HepG2 (cell line): ENCODE data around the gene PLIN1. TPM values are rescaled to one million over a fixed set of nuclear protein-coding genes. Genes with fewer than 3 reads are reported as not detected.

ENCODE experiments used
- ATAC-seq: fragments of 200-7000 bp; cut with Tn5 transposase; 3 replicates; pipeline ENCODE4 v1.9.1; 2020; ENCODE audit warnings: mild to moderate bottlenecking, moderate library complexity
- BruUV-seq: library from RNA; stranded (reverse); fragments of 400-500 nt; replicated peaks from 2 replicates; lab custom pipeline; 2021; lab: Mats Ljungman, UMichigan
- CTCF ChIA-PET: fragments of 300-600 bp; formaldehyde crosslinking; extraction: SDS; loops from one replicate; lab custom pipeline; 2021; ENCODE audit warnings: low total read pairs, inconsistent platforms, low intra/inter-chr PET ratio; lab: Yijun Ruan, JAX
- POLR2A ChIA-PET: fragments of 350-600 bp; sonication (Branson Sonifier 250); formaldehyde crosslinking; loops from one replicate; lab custom pipeline; 2020; ENCODE audit warnings: antibody characterized with exemption, inconsistent platforms; lab: Yijun Ruan, JAX
- DNase-seq: peaks from one replicate; pipeline ENCODE4 v3.0.0-alpha.2; 2015; ENCODE audit warnings: low spot score
- FAIRE-seq: peaks from 3 replicates; lab custom pipeline; 2011; peaks lifted over from hg19 to GRCh38; lab: Jason Lieb, UNC
- H2AFZ ChIP-seq: one replicate; pipeline ENCODE4 v1.6.1; 2011; ENCODE audit warnings: low read length, inconsistent platforms
- H3K27ac ChIP-seq: fragments of 300-600 bp; 3 replicates; pipeline ENCODE4 v1.8.0; 2011; ENCODE audit warnings: mixed run types, mild to moderate bottlenecking, mixed read lengths, low read length, inconsistent platforms; ENCODE audit not compliant: insufficient read depth; ENCODE audit errors: extremely low read length
- H3K27me3 ChIP-seq, 2 experiments: fragments of 200-600 bp in 1 of 2; 2 replicates in 1 of 2; 3 replicates in 1 of 2; pipeline versions ENCODE4 v1.6.0 to v1.8.0; 2011; ENCODE audit warnings: low read length in 2 of 2, mild to moderate bottlenecking in 2 of 2, moderate library complexity in 2 of 2, inconsistent platforms in 1 of 2; ENCODE audit not compliant: insufficient read depth in 2 of 2, control insufficient read depth in 1 of 2
- H3K36me3 ChIP-seq, 2 experiments: fragments of 200-600 bp in 1 of 2; replicated peaks in 1 of 2; 2 replicates in 1 of 2; 3 replicates in 1 of 2; pipeline versions ENCODE4 v1.5.1 to v1.8.0; 2011; ENCODE audit warnings: low read length in 2 of 2, inconsistent platforms in 1 of 2; ENCODE audit not compliant: insufficient read depth in 2 of 2, control insufficient read depth in 1 of 2
- H3K4me1 ChIP-seq: 2 replicates; pipeline ENCODE4 v1.5.1; 2012; ENCODE audit warnings: low read length, inconsistent platforms; ENCODE audit not compliant: insufficient read depth
- H3K4me2 ChIP-seq: 2 replicates; pipeline ENCODE4 v1.6.0; 2011; ENCODE audit warnings: low read depth, low read length, inconsistent platforms
- H3K4me3 ChIP-seq, 3 experiments: fragments of 200-600 bp in 1 of 3; sonication (generic), shearing (Covaris generic) in 1 of 3; replicated peaks in 1 of 3; 2 replicates each; pipeline ENCODE4 v1.5.1; 2011 to 2016; ENCODE audit warnings: low read length in 3 of 3, inconsistent platforms in 2 of 3, low read depth in 2 of 3, mild to moderate bottlenecking in 2 of 3, control low read depth in 1 of 3, mixed read lengths in 1 of 3; ENCODE audit not compliant: insufficient read depth in 1 of 3
- H3K79me2 ChIP-seq: one replicate; pipeline ENCODE4 v1.6.1; 2011; ENCODE audit warnings: low read length, inconsistent platforms; ENCODE audit not compliant: insufficient read depth
- H3K9ac ChIP-seq: 2 replicates; pipeline ENCODE4 v1.6.0; 2011; ENCODE audit warnings: mild to moderate bottlenecking, low read depth, low read length, inconsistent platforms; ENCODE audit not compliant: insufficient read depth
- H3K9me3 ChIP-seq: 2 replicates; pipeline ENCODE4 v1.5.1; 2012; ENCODE audit warnings: mild to moderate bottlenecking, low read length
- H4K20me1 ChIP-seq: 2 replicates; pipeline ENCODE4 v1.6.0; 2011; ENCODE audit warnings: inconsistent platforms, mild to moderate bottlenecking, low read length, moderate library complexity; ENCODE audit not compliant: insufficient read depth
- ATF7 ChIP-seq, 2 experiments: fragments of 450-650 bp in 1 of 2; sonication (generic) in 1 of 2; formaldehyde crosslinking in 1 of 2; IDR thresholded peaks; 2 replicates each; pipeline versions ENCODE4 v1.4.0 to v1.6.1; 2016 to 2020; ENCODE audit warnings: antibody characterized with exemption in 1 of 2, mild to moderate bottlenecking in 1 of 2, missing genetic modification reagents in 1 of 2
- BCL6 ChIP-seq: IDR thresholded peaks from 2 replicates; pipeline ENCODE4 v1.6.1; 2016; ENCODE audit warnings: missing genetic modification reagents, missing compliant biosample characterization
- CERS6 ChIP-seq: sonication (generic); formaldehyde crosslinking; IDR thresholded peaks from 2 replicates; pipeline ENCODE4 v1.5.0; 2020; ENCODE audit warnings: missing genetic modification reagents
- FOXK2 ChIP-seq: fragments of 450-650 bp; IDR thresholded peaks from 2 replicates; pipeline ENCODE4 v1.6.1; 2016
- HNRNPH1 ChIP-seq: fragments of 200-400 bp; formaldehyde crosslinking; optimal IDR thresholded peaks from 2 replicates; pipeline ENCODE3; 2017; ENCODE audit warnings: mild to moderate bottlenecking, low read depth, low read length
- KDM5A ChIP-seq: fragments of 200-600 bp; sonication (generic); IDR thresholded peaks from 2 replicates; pipeline ENCODE4 v1.7.0; 2018; ENCODE audit warnings: antibody characterized with exemption, mild to moderate bottlenecking, low read length, borderline replicate concordance
- LCORL ChIP-seq, 2 experiments: fragments of 450-650 bp in 1 of 2; sonication (generic) in 1 of 2; formaldehyde crosslinking in 1 of 2; IDR thresholded peaks; 2 replicates each; pipeline versions ENCODE4 v1.5.0 to v1.6.1; 2017 to 2020; ENCODE audit warnings: antibody characterized with exemption in 1 of 2, missing genetic modification reagents in 1 of 2
- NAIF1 ChIP-seq: sonication (generic); formaldehyde crosslinking; IDR thresholded peaks from 2 replicates; pipeline ENCODE4 v1.5.0; 2020; ENCODE audit warnings: mild to moderate bottlenecking, missing genetic modification reagents, borderline replicate concordance
- NR2F6 ChIP-seq, 2 experiments: IDR thresholded peaks; 2 replicates each; pipeline ENCODE4 v1.6.1; 2016; ENCODE audit warnings: antibody characterized with exemption in 1 of 2, mild to moderate bottlenecking in 1 of 2
- POLR2G ChIP-seq: fragments of 200-400 bp; formaldehyde crosslinking; IDR thresholded peaks from 2 replicates; pipeline ENCODE4 v1.6.1; 2018; ENCODE audit warnings: mild to moderate bottlenecking, low read depth, low read length, moderate library complexity
- SALL1 ChIP-seq: sonication (generic); formaldehyde crosslinking; IDR thresholded peaks from 2 replicates; pipeline ENCODE4 v1.8.0; 2022; ENCODE audit warnings: mild to moderate bottlenecking, missing genetic modification reagents
- THAP8 ChIP-seq: sonication (generic); formaldehyde crosslinking; IDR thresholded peaks from 2 replicates; pipeline ENCODE4 v1.5.1; 2020; ENCODE audit warnings: missing genetic modification reagents, mild to moderate bottlenecking, borderline replicate concordance
- ZFP36L1 ChIP-seq: sonication (generic); formaldehyde crosslinking; IDR thresholded peaks from 2 replicates; pipeline ENCODE4 v1.8.0; 2022; ENCODE audit warnings: mild to moderate bottlenecking, missing genetic modification reagents, moderate library complexity
- ZNF24 ChIP-seq: fragments of 450-650 bp; IDR thresholded peaks from 2 replicates; pipeline ENCODE4 v1.6.1; 2017; ENCODE audit warnings: antibody characterized with exemption, mild to moderate bottlenecking
- ZNF296 ChIP-seq: sonication (generic); formaldehyde crosslinking; conservative IDR thresholded peaks from 2 replicates; pipeline ENCODE4 v1.5.0; 2020; ENCODE audit warnings: mild to moderate bottlenecking, missing genetic modification reagents
- ZNF331 ChIP-seq: sonication (generic); formaldehyde crosslinking; IDR thresholded peaks from 2 replicates; pipeline ENCODE4 v1.4.0; 2020; ENCODE audit warnings: missing genetic modification reagents
- ZNF644 ChIP-seq: IDR thresholded peaks from 2 replicates; pipeline ENCODE4 v1.6.1; 2016; ENCODE audit warnings: low read depth
- ZNF770 ChIP-seq: sonication (generic); formaldehyde crosslinking; IDR thresholded peaks from 2 replicates; pipeline ENCODE4 v1.5.0; 2020; ENCODE audit warnings: mild to moderate bottlenecking, missing genetic modification reagents
- ZNF790 ChIP-seq: sonication (generic); formaldehyde crosslinking; IDR thresholded peaks from 2 replicates; pipeline ENCODE4 v1.8.0; 2022; ENCODE audit warnings: missing genetic modification reagents, mild to moderate bottlenecking, borderline replicate concordance
- WGBS: methylation state at CpG from one replicate; pipeline ENCODE4 v1.1.6; 2017; ENCODE audit warnings: low lambda C conversion rate; 5-methylcytosine and 5-hydroxymethylcytosine counted together
- in situ Hi-C: cut with HindIII; loops from 2 replicates; pipeline ENCODE4 v1.10.0; 2017; ENCODE audit warnings: low pct_unique_long_range_greater_than_20kb; ENCODE audit not compliant: extremely low pct_ligation_motif_present
- intact Hi-C: fragments of 100-400 bp; cut with micrococcal nuclease; formaldehyde crosslinking; loops from one replicate; pipeline ENCODE4 v1.10.0; 2022; ENCODE audit not compliant: unreplicated experiment
- polyA plus RNA-seq, 8 experiments: library from polyadenylated mRNA; depleted of rRNA in 3 of 8; stranded (reverse) in 7 of 8; unstranded in 1 of 8; fragments of >200 nt; fragmentation: Illumina TruSeq in 4 of 8; extraction: Trizol in 4 of 8; gene quantifications; 2 replicates each; pipeline versions ENCODE4 v1.2.1 to v1.2.3, GENCODE V29; 2011 to 2016; ENCODE audit warnings: low read depth in 4 of 8, missing spikeins in 1 of 8, mixed read lengths in 1 of 8; ENCODE audit not compliant: insufficient read depth in 1 of 8
- total RNA-seq, 5 experiments: library from RNA; depleted of rRNA; stranded (reverse); fragments of >200 nt; fragmentation: Illumina TruSeq; extraction: Trizol; gene quantifications; 2 replicates each; pipeline ENCODE4 v1.2.3, GENCODE V29; 2016; ENCODE audit warnings: low read depth in 1 of 5
- TF ChIP-seq, protein P1 (sequence below): sonication (generic); formaldehyde crosslinking; IDR thresholded peaks from 2 replicates; pipeline ENCODE4 v1.4.0; 2020; ENCODE audit warnings: missing genetic modification reagents

PLIN1 gene
- total and polyA plus RNA-seq, 2 of the 13 experiments (the other 11 are each of a cell fraction or from before 2014, with no cell fraction given), result 0.74 to 1.2 TPM

- DNase-seq, result peak; percentile 57
- Histone ChIP-seq H3K27ac (no peak overlapping the region), H2AFZ (no peak overlapping the region), H3K9me3 (no peaks in the 10 kb centered on the region), H3K4me3 (peak overlapping the region in 1 of 3 experiments; percentile 32; a peak in 1 of 6 replicates), H3K9ac (no peak overlapping the region), H4K20me1 (no peaks in the 10 kb centered on the region), H3K79me2 (no peaks in the 10 kb centered on the region), H3K36me3 (no peaks in the 10 kb centered on the region; a peak in 1 of 5 replicates), H3K4me2 (peak overlapping the region; percentile 59), H3K27me3 (no peaks in the 10 kb centered on the region), H3K4me1 (peaks cover 6% of the 10 kb centered on the region; the same call in 1 of the 2 replicates)
- no TSS peak for BruUV-seq
- WGBS, result 72% methylated on average over 19 of the region's 25 CpGs
- peak; percentile 60 for FAIRE-seq
- peak; percentile 95 for ATAC-seq
- ChIA-PET CTCF (interaction anchor here (2.1 kb wide), 1 partner anchor 27 kb away, joined by 28 read pairs; no protein-coding TSS in a partner anchor), POLR2A (interaction anchor here (1.0 kb wide), 1 partner anchor 33 kb away, joined by 3 read pairs; no protein-coding TSS in a partner anchor)
- in situ Hi-C loops, result no loop called here
- intact Hi-C loops, result loop anchor here (1.0 kb wide), 1 partner anchor 27 kb away; no protein-coding TSS in a partner anchor
- TF ChIP-seq, protein P1, sequence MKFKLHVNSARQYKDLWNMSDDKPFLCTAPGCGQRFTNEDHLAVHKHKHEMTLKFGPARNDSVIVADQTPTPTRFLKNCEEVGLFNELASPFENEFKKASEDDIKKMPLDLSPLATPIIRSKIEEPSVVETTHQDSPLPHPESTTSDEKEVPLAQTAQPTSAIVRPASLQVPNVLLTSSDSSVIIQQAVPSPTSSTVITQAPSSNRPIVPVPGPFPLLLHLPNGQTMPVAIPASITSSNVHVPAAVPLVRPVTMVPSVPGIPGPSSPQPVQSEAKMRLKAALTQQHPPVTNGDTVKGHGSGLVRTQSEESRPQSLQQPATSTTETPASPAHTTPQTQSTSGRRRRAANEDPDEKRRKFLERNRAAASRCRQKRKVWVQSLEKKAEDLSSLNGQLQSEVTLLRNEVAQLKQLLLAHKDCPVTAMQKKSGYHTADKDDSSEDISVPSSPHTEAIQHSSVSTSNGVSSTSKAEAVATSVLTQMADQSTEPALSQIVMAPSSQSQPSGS (CRISPR knock-in tag), result no peak
- peak; percentile 46; the same call in 1 of the 2 replicates for TF ChIP-seq SALL1 (CRISPR knock-in tag)
- TF ChIP-seq LCORL (IDR thresholded peaks at IDR 0.05), result no peak
- no peak for TF ChIP-seq LCORL (CRISPR knock-in tag; IDR thresholded peaks at IDR 0.05)
- no peak for TF ChIP-seq THAP8 (CRISPR knock-in tag)
- TF ChIP-seq ZNF644, result no peak
- TF ChIP-seq BCL6 (CRISPR knock-in tag), result no peak
- TF ChIP-seq KDM5A, result no peak
- TF ChIP-seq ATF7 (IDR thresholded peaks at IDR 0.05), result no peak
- no peak for TF ChIP-seq ATF7 (CRISPR knock-in tag; IDR thresholded peaks at IDR 0.05)
- TF ChIP-seq ZNF790 (CRISPR knock-in tag), result no peak
- TF ChIP-seq ZNF296 (CRISPR knock-in tag), result no peak
- no peak for TF ChIP-seq FOXK2
- no peak for TF ChIP-seq CERS6 (CRISPR knock-in tag)
- TF ChIP-seq ZFP36L1 (CRISPR knock-in tag), result no peak
- TF ChIP-seq ZNF331 (CRISPR knock-in tag), result no peak
- TF ChIP-seq ZNF24, result no peak
- TF ChIP-seq ZNF770 (CRISPR knock-in tag), result no peak
- TF ChIP-seq HNRNPH1, result no peak
- TF ChIP-seq POLR2G, result no peak
- no peak for TF ChIP-seq NR2F6 (IDR thresholded peaks at IDR 0.05)
- no peak for TF ChIP-seq NR2F6 (CRISPR knock-in tag; IDR thresholded peaks at IDR 0.05)
- no peak for TF ChIP-seq NAIF1 (CRISPR knock-in tag)
Observed at GRCh38 chr15:89647191-89647851, 31.8 kb downstream of the PLIN1 start.
